Liver (tissue), 9 donors: ENCODE data around the gene CMIP. TPM values are rescaled to one million over a fixed set of nuclear protein-coding genes. Genes with fewer than 3 reads are reported as not detected.

ENCODE experiments used
- DNase-seq: peaks from one replicate; pipeline ENCODE4 v3.0.0-alpha.2; 2017; ENCODE audit warnings: low spot score
- H3K27ac ChIP-seq, 2 donors: one replicate each; pipeline ENCODE4 v1.7.0; 2013; ENCODE audit warnings: inconsistent platforms in 2 of 2, low read length in 2 of 2, control low read depth in 1 of 2, low read depth in 1 of 2, mild to moderate bottlenecking in 1 of 2
- H3K27me3 ChIP-seq, 4 donors: one replicate each; pipeline versions ENCODE4 v1.6.1 to v1.7.0; 2013; ENCODE audit warnings: low read length in 3 of 4, inconsistent platforms in 1 of 4, mild to moderate bottlenecking in 1 of 4, moderate library complexity in 1 of 4; ENCODE audit not compliant: control insufficient read depth in 4 of 4, insufficient read depth in 4 of 4
- H3K36me3 ChIP-seq, 4 donors: one replicate each; pipeline versions ENCODE4 v1.6.1 to v1.7.0; 2013; ENCODE audit warnings: low read length in 3 of 4, mild to moderate bottlenecking in 3 of 4, low read depth in 1 of 4, moderate library complexity in 1 of 4; ENCODE audit not compliant: control insufficient read depth in 4 of 4, insufficient read depth in 3 of 4
- H3K4me1 ChIP-seq, 4 donors: one replicate each; pipeline versions ENCODE4 v1.6.1 to v1.7.0; 2013; ENCODE audit warnings: low read length in 3 of 4, mild to moderate bottlenecking in 3 of 4, moderate library complexity in 1 of 4; ENCODE audit not compliant: control insufficient read depth in 4 of 4, insufficient read depth in 4 of 4
- H3K4me3 ChIP-seq, 3 donors: one replicate each; pipeline versions ENCODE4 v1.6.1 to v1.7.0; 2013; ENCODE audit warnings: low read length in 3 of 3, control low read depth in 1 of 3, low read depth in 1 of 3, mild to moderate bottlenecking in 1 of 3
- H3K9ac ChIP-seq, 2 donors: one replicate each; pipeline ENCODE4 v1.7.0; 2013; ENCODE audit warnings: low read length in 2 of 2, mild to moderate bottlenecking in 2 of 2, moderate library complexity in 2 of 2, control low read depth in 1 of 2, low read depth in 1 of 2
- H3K9me3 ChIP-seq, 4 donors: one replicate each; pipeline versions ENCODE4 v1.6.1 to v1.7.0; 2013; ENCODE audit warnings: low read length in 3 of 4; ENCODE audit not compliant: control insufficient read depth in 4 of 4
- EGR1 ChIP-seq, 2 donors: IDR thresholded peaks; 2 replicates each; pipeline ENCODE4 v1.6.1; 2016 to 2018; ENCODE audit warnings: antibody characterized with exemption in 2 of 2, low read depth in 2 of 2
- FOXA1 ChIP-seq: IDR thresholded peaks from 2 replicates; pipeline ENCODE4 v1.6.1; 2016; ENCODE audit warnings: antibody characterized with exemption
- FOXA2 ChIP-seq: IDR thresholded peaks from 2 replicates; pipeline ENCODE4 v1.6.1; 2016; ENCODE audit warnings: antibody characterized with exemption
- GABPA ChIP-seq, 2 donors: IDR thresholded peaks in 1 of 2; conservative IDR thresholded peaks in 1 of 2; 2 replicates each; pipeline ENCODE4 v1.6.1; 2016; ENCODE audit warnings: antibody characterized with exemption in 2 of 2, mild to moderate bottlenecking in 1 of 2, moderate library complexity in 1 of 2
- HNF4A ChIP-seq, 2 donors: conservative IDR thresholded peaks; 2 replicates each; pipeline ENCODE4 v1.6.1; 2016; ENCODE audit warnings: antibody characterized with exemption in 2 of 2, mild to moderate bottlenecking in 2 of 2
- HNF4G ChIP-seq: IDR thresholded peaks from 2 replicates; pipeline ENCODE4 v1.6.1; 2016; ENCODE audit warnings: antibody characterized with exemption
- JUND ChIP-seq, 2 donors: IDR thresholded peaks; 2 replicates each; pipeline ENCODE4 v1.6.1; 2016; ENCODE audit warnings: antibody characterized with exemption in 2 of 2
- NR2F2 ChIP-seq: IDR thresholded peaks from 2 replicates; pipeline ENCODE4 v1.6.1; 2016; ENCODE audit warnings: antibody characterized with exemption
- RAD21 ChIP-seq, 2 donors: IDR thresholded peaks; 2 replicates each; pipeline ENCODE4 v1.6.1; 2016; ENCODE audit warnings: antibody characterized with exemption in 2 of 2, mild to moderate bottlenecking in 2 of 2
- RXRA ChIP-seq, 2 donors: IDR thresholded peaks; 2 replicates each; pipeline ENCODE4 v1.6.1; 2017 to 2018; ENCODE audit warnings: antibody characterized with exemption in 2 of 2, mild to moderate bottlenecking in 1 of 2
- SP1 ChIP-seq: IDR thresholded peaks from 2 replicates; pipeline ENCODE4 v1.6.1; 2018; ENCODE audit warnings: antibody characterized with exemption, mild to moderate bottlenecking
- TAF1 ChIP-seq: conservative IDR thresholded peaks from 2 replicates; pipeline ENCODE4 v1.6.1; 2016; ENCODE audit warnings: antibody characterized with exemption, mild to moderate bottlenecking
- WGBS: extraction: QIAGEN DNeasy Blood & Tissue Kit; methylation state at CpG from one replicate; pipeline ENCODE4 v1.1.7; 2013; 5-methylcytosine and 5-hydroxymethylcytosine counted together
- polyA plus RNA-seq, 2 donors: library from polyadenylated mRNA; stranded (reverse) in 1 of 2; unstranded in 1 of 2; fragments of 200-250 nt in 1 of 2; fragments of >200 nt in 1 of 2; fragmentation: Nextera tagmentation in 1 of 2; extraction: Ambion mirVana in 1 of 2; gene quantifications; one replicate each; pipeline versions ENCODE4 v1.2.1 to v1.2.3, GENCODE V29; 2013 to 2015
- total RNA-seq, 2 donors: library from RNA; depleted of rRNA; stranded (reverse); fragments of >200 nt; gene quantifications; one replicate each; pipeline ENCODE4 v1.2.3, GENCODE V29; 2014
- TF ChIP-seq, protein P1 (sequence below): IDR thresholded peaks from 2 replicates; pipeline ENCODE4 v1.6.1; 2016; ENCODE audit warnings: antibody characterized with exemption, mild to moderate bottlenecking
- TF ChIP-seq, protein P2 (sequence below): fragments of 150-350 bp; IDR thresholded peaks from 2 replicates; pipeline ENCODE4 v1.5.1; 2017; ENCODE audit warnings: improper control_type of control experiment, low read depth, low read length; ENCODE audit not compliant: missing input control
- donor health status: healthy.
- donor health status: healthy.
- donor health status: healthy.
- donor health status: healthy.
- donor health status: healthy.

CMIP gene
- total and polyA plus RNA-seq, 4 donors: 1.7 to 15.6 (median 10.1) TPM

DNA sequence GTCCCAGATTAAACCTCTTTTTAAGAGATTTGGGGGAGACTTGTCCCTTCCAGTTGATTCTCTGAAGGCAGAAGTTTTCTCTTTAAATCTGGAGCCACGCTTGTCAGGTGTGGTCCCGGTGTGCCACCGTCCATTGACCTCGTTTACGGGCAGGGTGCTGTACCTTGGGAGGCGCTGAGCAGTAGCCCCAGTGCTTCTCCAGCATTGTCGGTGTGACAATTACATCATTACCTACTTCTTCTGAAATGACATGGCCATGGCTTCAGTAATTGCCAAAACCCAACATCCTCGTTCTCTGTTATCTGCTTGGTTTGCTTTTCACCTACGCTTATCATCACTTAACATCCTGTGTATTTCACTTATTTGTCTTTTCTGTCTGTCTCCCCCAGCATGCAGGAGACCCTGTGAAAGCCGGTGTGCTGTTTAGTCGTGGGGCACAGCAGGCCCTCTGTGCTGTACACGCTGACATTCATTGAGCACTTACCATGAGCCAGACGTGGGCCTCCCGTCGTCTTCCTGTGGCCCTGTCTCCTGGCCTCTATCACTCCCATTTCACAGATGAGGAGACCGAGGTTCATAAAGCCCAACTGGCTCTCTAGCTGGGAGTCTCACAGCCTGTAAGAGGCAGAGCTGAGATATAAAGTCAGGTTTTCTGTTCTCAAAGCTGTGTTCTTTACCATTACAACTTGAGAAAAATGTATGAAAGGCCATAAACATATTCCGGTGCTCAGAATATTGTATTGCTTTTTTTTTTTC lies 143.9 kb downstream of the CMIP start:
- TF ChIP-seq SP1 (no peak), NR2F2 (no peak), HNF4A (conservative IDR thresholded peaks at IDR 0.05) (peak in 1 of 2 donors; percentile 34), TAF1 (no peak), RXRA (IDR thresholded peaks at IDR 0.05) (peak; percentile 60 to 87)
- Histone ChIP-seq H3K9me3 (no peaks in the 10 kb centered on the region), H3K4me3 (no peak overlapping the region), H3K4me1 (peaks cover under 1 to 26% (median 10%) of the 10 kb centered on the region in 4 donors), H3K9ac (no peak overlapping the region), H3K36me3 (no peaks in the 10 kb centered on the region), H3K27me3 (no peaks in the 10 kb centered on the region), H3K27ac (peak overlapping the region in 1 of 2 donors; percentile 48)
- WGBS: 78% methylated on average over 17 of the region's 17 CpGs
- no peak for DNase-seq

DNA sequence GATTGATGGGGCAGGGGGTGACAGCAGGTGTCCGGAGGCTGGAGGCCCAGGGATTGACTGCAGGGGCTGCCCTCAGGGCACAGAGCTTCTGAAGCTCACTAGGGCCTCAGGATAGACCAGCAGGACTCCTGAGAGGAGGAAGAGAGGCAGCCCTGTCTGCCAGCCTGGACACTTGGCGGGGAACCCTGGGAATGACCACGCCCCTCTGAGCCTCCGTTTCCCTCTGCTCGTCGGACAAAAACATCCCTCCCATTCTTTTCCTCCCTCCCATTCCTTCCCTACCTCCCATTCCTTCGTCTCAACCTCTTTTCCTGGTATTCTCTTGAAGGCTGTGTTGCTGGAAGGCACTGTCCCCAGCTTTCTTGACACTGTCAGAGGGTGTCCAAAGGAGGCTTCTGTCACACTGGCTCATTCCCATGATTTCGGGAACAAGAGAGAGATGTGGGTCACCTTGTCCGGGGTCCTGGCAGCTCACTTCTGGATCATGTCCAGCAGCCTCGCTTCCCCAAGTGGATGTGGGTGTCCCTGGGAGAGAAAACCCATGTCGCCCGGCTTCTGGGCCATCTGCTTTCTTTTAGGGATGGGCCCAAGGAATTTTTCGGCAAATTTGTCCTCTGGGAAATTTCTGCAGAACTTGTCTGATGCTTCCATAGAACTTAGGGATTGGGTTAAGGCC lies 145.5 kb downstream of the CMIP start:
- H3K4me1 ChIP-seq: peaks cover 0 to 25% (median 9%) of the 10 kb centered on the region in 4 donors
- TF ChIP-seq TAF1 (no peak), FOXA2 (no peak), HNF4A (conservative IDR thresholded peaks at IDR 0.05) (no peak), EGR1 (IDR thresholded peaks at IDR 0.05; ENCODE audit: low read depth in 2 of 2) (no peak), RXRA (IDR thresholded peaks at IDR 0.05) (no peak), JUND (IDR thresholded peaks at IDR 0.05) (no peak), NR2F2 (no peak)
- TF ChIP-seq, protein P1, sequence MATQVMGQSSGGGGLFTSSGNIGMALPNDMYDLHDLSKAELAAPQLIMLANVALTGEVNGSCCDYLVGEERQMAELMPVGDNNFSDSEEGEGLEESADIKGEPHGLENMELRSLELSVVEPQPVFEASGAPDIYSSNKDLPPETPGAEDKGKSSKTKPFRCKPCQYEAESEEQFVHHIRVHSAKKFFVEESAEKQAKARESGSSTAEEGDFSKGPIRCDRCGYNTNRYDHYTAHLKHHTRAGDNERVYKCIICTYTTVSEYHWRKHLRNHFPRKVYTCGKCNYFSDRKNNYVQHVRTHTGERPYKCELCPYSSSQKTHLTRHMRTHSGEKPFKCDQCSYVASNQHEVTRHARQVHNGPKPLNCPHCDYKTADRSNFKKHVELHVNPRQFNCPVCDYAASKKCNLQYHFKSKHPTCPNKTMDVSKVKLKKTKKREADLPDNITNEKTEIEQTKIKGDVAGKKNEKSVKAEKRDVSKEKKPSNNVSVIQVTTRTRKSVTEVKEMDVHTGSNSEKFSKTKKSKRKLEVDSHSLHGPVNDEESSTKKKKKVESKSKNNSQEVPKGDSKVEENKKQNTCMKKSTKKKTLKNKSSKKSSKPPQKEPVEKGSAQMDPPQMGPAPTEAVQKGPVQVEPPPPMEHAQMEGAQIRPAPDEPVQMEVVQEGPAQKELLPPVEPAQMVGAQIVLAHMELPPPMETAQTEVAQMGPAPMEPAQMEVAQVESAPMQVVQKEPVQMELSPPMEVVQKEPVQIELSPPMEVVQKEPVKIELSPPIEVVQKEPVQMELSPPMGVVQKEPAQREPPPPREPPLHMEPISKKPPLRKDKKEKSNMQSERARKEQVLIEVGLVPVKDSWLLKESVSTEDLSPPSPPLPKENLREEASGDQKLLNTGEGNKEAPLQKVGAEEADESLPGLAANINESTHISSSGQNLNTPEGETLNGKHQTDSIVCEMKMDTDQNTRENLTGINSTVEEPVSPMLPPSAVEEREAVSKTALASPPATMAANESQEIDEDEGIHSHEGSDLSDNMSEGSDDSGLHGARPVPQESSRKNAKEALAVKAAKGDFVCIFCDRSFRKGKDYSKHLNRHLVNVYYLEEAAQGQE: no peak
- no peak for DNase-seq
- no peak overlapping the region for H3K9ac ChIP-seq
- H3K4me3 ChIP-seq: no peak overlapping the region
- 92% methylated on average over 13 of the region's 13 CpGs for WGBS
- H3K27ac ChIP-seq: no peak overlapping the region
- no peaks in the 10 kb centered on the region for H3K36me3 ChIP-seq
- H3K9me3 ChIP-seq: no peaks in the 10 kb centered on the region
- H3K27me3 ChIP-seq: no peaks in the 10 kb centered on the region

DNA sequence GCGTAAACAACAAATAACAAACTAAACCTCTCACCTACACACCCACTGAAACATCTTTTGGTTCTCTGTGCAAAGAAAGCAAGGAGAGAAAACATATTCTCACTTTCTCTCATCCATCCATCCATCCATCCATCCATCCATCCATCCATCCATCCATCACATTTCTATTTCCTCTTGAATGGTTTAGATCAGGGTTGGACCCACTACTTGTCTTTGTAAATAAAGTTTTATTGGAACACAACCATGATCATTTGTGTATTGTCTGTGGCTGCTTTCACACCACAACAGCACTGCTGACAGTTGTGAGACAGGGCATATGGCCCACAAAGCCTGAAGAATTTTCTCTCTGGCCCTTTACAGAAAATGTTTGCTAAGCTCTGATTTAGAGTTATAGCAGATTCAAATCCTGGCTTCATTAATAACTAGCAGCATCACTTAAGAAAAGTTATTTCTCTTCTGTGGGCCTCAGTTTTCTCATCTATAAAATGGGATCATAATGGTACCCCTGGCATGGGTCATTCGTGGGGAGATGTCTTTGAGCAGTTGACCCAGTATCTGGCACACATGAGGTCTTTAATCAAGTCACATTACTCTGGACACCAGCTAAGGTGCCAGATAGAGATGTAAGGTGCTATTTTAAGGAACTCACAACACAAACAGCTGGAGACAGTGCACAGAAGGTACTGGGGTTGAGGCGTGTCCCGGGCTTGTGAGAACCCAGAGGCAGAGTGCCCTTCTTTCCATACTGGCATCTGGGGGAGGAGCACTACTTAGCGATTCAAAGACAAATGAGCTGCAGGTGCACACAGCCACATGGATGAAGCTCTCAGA lies 146.3 kb downstream of the CMIP start:
- WGBS: 75% methylated on average over 5 of the region's 5 CpGs
- DNase-seq: no peak
- H3K9ac ChIP-seq: no peak overlapping the region
- TF ChIP-seq TAF1 (no peak), HNF4A (conservative IDR thresholded peaks at IDR 0.05) (no peak), HNF4G (no peak), FOXA2 (no peak), FOXA1 (no peak), GABPA (IDR thresholded peaks at IDR 0.05 in 1 of 2, conservative IDR thresholded peaks at IDR 0.05 in 1 of 2) (no peak), SP1 (no peak), RAD21 (IDR thresholded peaks at IDR 0.05) (no peak), NR2F2 (no peak)
- TF ChIP-seq, protein P1: no peak
- TF ChIP-seq, protein P2, sequence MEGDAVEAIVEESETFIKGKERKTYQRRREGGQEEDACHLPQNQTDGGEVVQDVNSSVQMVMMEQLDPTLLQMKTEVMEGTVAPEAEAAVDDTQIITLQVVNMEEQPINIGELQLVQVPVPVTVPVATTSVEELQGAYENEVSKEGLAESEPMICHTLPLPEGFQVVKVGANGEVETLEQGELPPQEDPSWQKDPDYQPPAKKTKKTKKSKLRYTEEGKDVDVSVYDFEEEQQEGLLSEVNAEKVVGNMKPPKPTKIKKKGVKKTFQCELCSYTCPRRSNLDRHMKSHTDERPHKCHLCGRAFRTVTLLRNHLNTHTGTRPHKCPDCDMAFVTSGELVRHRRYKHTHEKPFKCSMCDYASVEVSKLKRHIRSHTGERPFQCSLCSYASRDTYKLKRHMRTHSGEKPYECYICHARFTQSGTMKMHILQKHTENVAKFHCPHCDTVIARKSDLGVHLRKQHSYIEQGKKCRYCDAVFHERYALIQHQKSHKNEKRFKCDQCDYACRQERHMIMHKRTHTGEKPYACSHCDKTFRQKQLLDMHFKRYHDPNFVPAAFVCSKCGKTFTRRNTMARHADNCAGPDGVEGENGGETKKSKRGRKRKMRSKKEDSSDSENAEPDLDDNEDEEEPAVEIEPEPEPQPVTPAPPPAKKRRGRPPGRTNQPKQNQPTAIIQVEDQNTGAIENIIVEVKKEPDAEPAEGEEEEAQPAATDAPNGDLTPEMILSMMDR: no peak

More for the DNA sequence above, 146.3 kb downstream of the CMIP start:
- H3K27me3 ChIP-seq: no peaks in the 10 kb centered on the region
- no peak overlapping the region for H3K27ac ChIP-seq
- H3K4me1 ChIP-seq: peaks cover 0 to 22% (median 9%) of the 10 kb centered on the region in 4 donors
- H3K36me3 ChIP-seq: no peaks in the 10 kb centered on the region
- H3K9me3 ChIP-seq: no peaks in the 10 kb centered on the region
- no peak overlapping the region for H3K4me3 ChIP-seq
